D721Med (cell line): ENCODE data around the gene LRP11.

Experiments
- DNase-seq: peaks from one replicate; pipeline ENCODE4 v3.0.0; 2011; ENCODE audit warnings: low spot score; ENCODE audit not compliant: insufficient read length
- FAIRE-seq: peaks from 2 replicates; lab custom pipeline; 2011; peaks lifted over from hg19 to GRCh38; lab: Jason Lieb, UNC
- TF ChIP-seq, protein P1 (sequence below): IDR thresholded peaks from 2 replicates; pipeline ENCODE4 v1.5.1; 2012; ENCODE audit warnings: mild to moderate bottlenecking, control low read depth; ENCODE audit not compliant: insufficient read depth; ENCODE audit errors: missing control alignments

Gene LRP11

DNA sequence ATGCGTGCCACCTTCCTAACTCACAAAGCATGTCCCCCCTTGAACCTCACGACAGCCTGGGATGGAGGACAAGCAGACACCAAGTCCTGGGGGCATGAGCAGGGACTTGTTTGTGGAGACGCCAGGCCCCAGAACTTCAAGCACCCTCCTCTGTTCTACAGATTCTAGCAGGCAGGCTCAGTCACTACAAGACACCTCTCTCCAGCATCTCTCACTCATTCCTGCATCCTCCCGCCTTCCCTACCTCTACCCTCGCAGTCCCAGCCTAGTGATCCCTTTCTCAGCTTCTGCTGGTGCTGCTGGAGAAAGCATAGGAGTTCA, 3.7 kb downstream of the LRP11 start:
- TF ChIP-seq, protein P1, sequence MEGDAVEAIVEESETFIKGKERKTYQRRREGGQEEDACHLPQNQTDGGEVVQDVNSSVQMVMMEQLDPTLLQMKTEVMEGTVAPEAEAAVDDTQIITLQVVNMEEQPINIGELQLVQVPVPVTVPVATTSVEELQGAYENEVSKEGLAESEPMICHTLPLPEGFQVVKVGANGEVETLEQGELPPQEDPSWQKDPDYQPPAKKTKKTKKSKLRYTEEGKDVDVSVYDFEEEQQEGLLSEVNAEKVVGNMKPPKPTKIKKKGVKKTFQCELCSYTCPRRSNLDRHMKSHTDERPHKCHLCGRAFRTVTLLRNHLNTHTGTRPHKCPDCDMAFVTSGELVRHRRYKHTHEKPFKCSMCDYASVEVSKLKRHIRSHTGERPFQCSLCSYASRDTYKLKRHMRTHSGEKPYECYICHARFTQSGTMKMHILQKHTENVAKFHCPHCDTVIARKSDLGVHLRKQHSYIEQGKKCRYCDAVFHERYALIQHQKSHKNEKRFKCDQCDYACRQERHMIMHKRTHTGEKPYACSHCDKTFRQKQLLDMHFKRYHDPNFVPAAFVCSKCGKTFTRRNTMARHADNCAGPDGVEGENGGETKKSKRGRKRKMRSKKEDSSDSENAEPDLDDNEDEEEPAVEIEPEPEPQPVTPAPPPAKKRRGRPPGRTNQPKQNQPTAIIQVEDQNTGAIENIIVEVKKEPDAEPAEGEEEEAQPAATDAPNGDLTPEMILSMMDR: no peak
- DNase-seq: no peak
- FAIRE-seq: no peak

DNA sequence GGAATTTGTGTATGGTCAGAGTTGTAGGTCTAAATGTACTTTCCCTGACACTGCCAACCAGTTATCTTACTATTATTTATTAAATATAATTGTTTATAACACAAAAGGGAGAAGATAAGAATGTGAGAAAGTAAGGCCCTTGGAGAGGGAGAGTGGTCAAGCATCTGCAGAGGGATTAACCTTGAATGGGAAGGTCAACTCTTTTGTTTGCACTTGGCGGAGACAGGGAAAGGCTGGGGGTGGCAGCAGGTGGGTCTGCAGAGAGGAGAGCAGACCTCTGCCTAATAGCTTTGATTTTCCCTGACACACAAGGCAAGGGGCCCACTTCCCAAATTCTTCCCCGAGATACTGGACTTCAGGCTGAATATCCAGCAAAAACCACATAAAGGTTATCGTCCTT, 4.2 kb downstream of the LRP11 start:
- DNase-seq (no peak), FAIRE-seq (no peak)
- TF ChIP-seq, protein P1: no peak

DNA sequence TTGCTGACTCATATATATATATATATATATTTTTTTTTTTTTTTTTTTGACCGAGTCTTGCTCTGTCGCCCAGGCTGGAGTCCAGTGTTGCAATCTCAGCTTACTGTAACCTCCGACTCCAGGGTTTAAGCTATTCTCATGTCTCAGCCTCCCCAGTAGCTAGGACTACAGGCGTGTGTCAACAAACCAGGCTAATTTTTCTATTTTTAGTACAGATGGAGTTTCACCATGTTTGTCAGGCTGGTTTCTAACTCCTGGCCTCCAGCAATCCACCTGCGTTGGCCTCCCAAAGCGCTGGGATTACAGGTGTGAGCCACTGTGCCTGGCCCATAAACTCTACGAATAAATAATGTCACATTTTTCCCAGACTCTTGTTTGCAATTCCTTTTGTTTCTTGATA, 4.8 kb downstream of the LRP11 start:
- no peak for DNase-seq
- TF ChIP-seq, protein P1: no peak
- no peak for FAIRE-seq

DNA sequence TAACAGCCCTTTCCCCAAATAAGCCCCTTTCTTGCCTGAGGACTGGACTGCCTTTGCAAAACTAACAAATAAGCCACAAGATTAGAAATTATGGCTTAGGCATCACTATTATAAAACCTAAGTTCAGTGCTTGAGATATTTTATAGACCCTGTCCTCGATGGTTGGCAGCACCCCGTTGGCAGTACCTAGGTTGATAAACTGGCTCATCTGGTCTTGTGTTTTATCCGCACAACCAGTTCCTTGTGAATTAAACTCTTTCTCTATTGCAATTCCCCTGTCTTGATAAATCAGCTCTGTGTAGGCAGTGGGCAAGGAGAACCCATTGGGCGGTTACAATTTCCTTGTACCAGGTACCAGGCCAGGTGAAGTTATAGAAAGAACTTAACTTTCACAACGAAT, 6.6 kb downstream of the LRP11 start:
- TF ChIP-seq, protein P1: no peak
- DNase-seq (no peak), FAIRE-seq (no peak)

DNA sequence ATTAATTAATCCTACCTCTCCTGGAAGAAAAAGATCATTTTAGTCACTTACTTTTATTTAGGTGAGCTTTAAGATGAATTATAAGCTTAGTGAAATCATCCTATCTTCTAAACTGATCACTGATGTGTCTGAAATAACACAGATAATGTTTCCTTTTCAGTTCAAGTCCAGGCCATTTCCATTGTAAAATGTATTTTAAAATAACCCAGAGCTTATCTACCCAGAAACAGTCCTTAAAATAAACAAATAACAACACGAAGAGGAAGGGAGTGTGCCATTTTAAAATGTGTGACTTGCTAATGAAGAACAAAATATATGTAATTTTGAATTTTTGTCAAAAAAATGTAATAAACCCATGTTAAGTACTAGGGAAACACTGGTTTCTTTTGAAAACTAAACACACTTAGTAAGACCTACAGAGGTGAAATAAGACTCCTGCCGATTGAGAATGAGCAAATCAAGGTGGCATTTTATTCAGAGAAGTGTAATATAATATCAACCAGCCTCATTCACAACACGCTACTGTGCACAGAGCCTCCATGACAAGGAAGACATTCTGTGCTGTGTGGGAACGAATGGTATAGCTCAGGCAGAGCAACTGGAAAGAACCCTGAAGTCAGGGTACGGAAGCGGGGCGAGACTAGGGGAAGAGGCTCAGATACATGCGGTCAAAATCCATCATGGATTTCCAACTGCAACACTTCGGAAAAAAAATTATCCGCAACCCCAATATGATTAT, 7.7 kb downstream of the LRP11 start:
- TF ChIP-seq, protein P1: no peak
- no peak for FAIRE-seq

DNA sequence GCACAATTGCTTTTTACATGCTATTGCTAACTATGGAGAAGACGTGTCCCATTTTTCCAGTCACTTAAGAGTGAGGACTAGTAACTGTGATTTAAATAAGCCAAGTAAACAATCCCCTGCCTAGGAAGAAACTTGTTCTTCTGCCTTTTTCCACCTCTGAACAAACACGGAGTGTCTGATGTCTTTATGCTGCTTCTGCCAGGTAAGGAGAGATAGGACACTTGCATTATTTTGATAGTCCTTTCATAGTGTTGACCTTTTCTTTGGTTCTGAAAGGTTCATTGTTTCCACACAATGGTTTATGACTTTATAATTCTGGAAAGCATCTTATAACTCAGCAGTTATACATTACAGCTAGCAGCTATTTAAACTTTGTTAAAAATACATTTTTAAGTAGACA, 8.4 kb downstream of the LRP11 start:
- FAIRE-seq: no peak

More for the DNA sequence above, 7.7 kb downstream of the LRP11 start:
- DNase-seq: no peak

More for the DNA sequence above, 8.4 kb downstream of the LRP11 start:
- no peak for DNase-seq
- TF ChIP-seq, protein P1: no peak
